HG03039 (cell line): Measurements from ENCODE around the gene MEX3D.
A peak's percentile ranks its signal among the peaks of the same experiment; 100 is the strongest.

Experiments used
- ATAC-seq: cut with Tn5 transposase; IDR thresholded peaks from one replicate; pipeline ENCODE4 v1.9.1; 2021; ENCODE audit warnings: mild to moderate bottlenecking, moderate library complexity; ENCODE audit not compliant: unreplicated experiment

MEX3D gene

GRCh38 chr19:1568320-1569019 is at the start of gene MEX3D:
Gene MEX3D, minus strand, starts transcription at chr19:1568325. Its CDS starts 267 bp downstream, at chr19:1568058.
- peak; percentile 48 for ATAC-seq

- no peak for ATAC-seq
These were observed 48.8 kb upstream of the MEX3D start for GRCh38 chr19:1616875-1617274.

GRCh38 chr19:1616396-1616795 is 48.3 kb upstream of the MEX3D start:
- ATAC-seq: no peak

GRCh38 chr19:1615156-1615765 is 47.1 kb upstream of the MEX3D start:
- ATAC-seq: no peak

- ATAC-seq: no peak
These were observed 45.9 kb upstream of the MEX3D start for GRCh38 chr19:1613808-1614570.

GRCh38 chr19:1613146-1613545 is 45.0 kb upstream of the MEX3D start:
- no peak for ATAC-seq

- no peak for ATAC-seq
These were observed 44.3 kb upstream of the MEX3D start for GRCh38 chr19:1612114-1613086.

- ATAC-seq: no peak
These were observed 43.2 kb upstream of the MEX3D start for GRCh38 chr19:1611353-1611752.

- ATAC-seq: no peak
These were observed 42.5 kb upstream of the MEX3D start for GRCh38 chr19:1610579-1610978.

- no peak for ATAC-seq
These were observed 41.8 kb upstream of the MEX3D start for GRCh38 chr19:1609680-1610474.

GRCh38 chr19:1609103-1609396 is 40.9 kb upstream of the MEX3D start:
- no peak for ATAC-seq

- no peak for ATAC-seq
These were observed 40.4 kb upstream of the MEX3D start for GRCh38 chr19:1608359-1609102.

- ATAC-seq: no peak
These were observed 38.1 kb upstream of the MEX3D start for GRCh38 chr19:1606138-1606651.

GRCh38 chr19:1605236-1606137 is 37.4 kb upstream of the MEX3D start, which contains the start of gene UQCR11:
Gene UQCR11, minus strand, starts transcription at chr19:1605462. Its CDS starts 53 bp downstream, at chr19:1605409.
- ATAC-seq: peak; percentile 73

- ATAC-seq: no peak
These were observed 34.1 kb upstream of the MEX3D start for GRCh38 chr19:1602091-1602707.

GRCh38 chr19:1601613-1602064 is 33.5 kb upstream of the MEX3D start:
- no peak for ATAC-seq

- no peak for ATAC-seq
These were observed 31.3 kb upstream of the MEX3D start for GRCh38 chr19:1599460-1599846.
